DND-41 (cell line): ENCODE data around the gene NRXN3.

Experiments
- ATAC-seq: fragments of 200-7000 bp; cut with Tn5 transposase; 3 replicates; pipeline ENCODE4 v1.9.1; 2021; ENCODE audit warnings: low read depth; ENCODE audit not compliant: insufficient read depth
- DNase-seq: peaks from one replicate; pipeline ENCODE4 v3.0.0-alpha.2; 2020
- H2AFZ ChIP-seq: 2 replicates; pipeline ENCODE4 v1.6.0; 2012; ENCODE audit warnings: low read depth, low read length
- H3K27ac ChIP-seq: 2 replicates; pipeline ENCODE4 v1.5.1; 2012; ENCODE audit warnings: low read length, inconsistent platforms
- H3K27me3 ChIP-seq: fragments of 200-600 bp; sonication (generic); 2 replicates; pipeline ENCODE4 v1.6.0; 2012; ENCODE audit warnings: low read length, mild to moderate bottlenecking, inconsistent platforms; ENCODE audit not compliant: insufficient read depth, poor library complexity
- H3K36me3 ChIP-seq: 2 replicates; pipeline ENCODE4 v1.5.1; 2012; ENCODE audit warnings: low read length, inconsistent platforms; ENCODE audit not compliant: insufficient read depth
- H3K4me1 ChIP-seq: 2 replicates; pipeline ENCODE4 v1.5.1; 2012; ENCODE audit warnings: mild to moderate bottlenecking, low read length; ENCODE audit not compliant: insufficient read depth
- H3K4me2 ChIP-seq: 2 replicates; pipeline ENCODE4 v1.6.0; 2012; ENCODE audit warnings: mild to moderate bottlenecking, moderate library complexity, low read length, inconsistent platforms; ENCODE audit not compliant: insufficient read depth
- H3K4me3 ChIP-seq, 2 experiments: fragments of 200-600 bp in 1 of 2; shearing (Covaris generic) in 1 of 2; 2 replicates each; pipeline ENCODE4 v1.5.1; 2012 to 2016; ENCODE audit warnings: inconsistent platforms in 2 of 2, low read length in 2 of 2, mild to moderate bottlenecking in 2 of 2, low read depth in 1 of 2, moderate library complexity in 1 of 2
- H3K79me2 ChIP-seq: 2 replicates; pipeline ENCODE4 v1.6.0; 2012; ENCODE audit warnings: low read length, inconsistent platforms; ENCODE audit not compliant: insufficient read depth
- H3K9ac ChIP-seq: 2 replicates; pipeline ENCODE4 v1.6.0; 2012; ENCODE audit warnings: low read depth, mild to moderate bottlenecking, inconsistent platforms, low read length, moderate library complexity
- H3K9me3 ChIP-seq: 2 replicates; pipeline ENCODE4 v1.5.1; 2012; ENCODE audit warnings: low read length, moderate library complexity, mild to moderate bottlenecking, inconsistent platforms; ENCODE audit not compliant: insufficient read depth, severe bottlenecking
- H4K20me1 ChIP-seq: 2 replicates; pipeline ENCODE4 v1.6.0; 2012; ENCODE audit warnings: low read length; ENCODE audit not compliant: insufficient read depth
- CTCF ChIP-seq: IDR thresholded peaks from 2 replicates; pipeline ENCODE4 v1.5.1; 2012; ENCODE audit warnings: borderline replicate concordance, low read length, moderate library complexity, mild to moderate bottlenecking; ENCODE audit not compliant: poor library complexity, severe bottlenecking; ENCODE audit errors: extremely low read depth
- EZH2 ChIP-seq: IDR thresholded peaks from 3 replicates; pipeline ENCODE4 v1.6.1; 2012; ENCODE audit warnings: borderline replicate concordance, low read depth, mild to moderate bottlenecking, moderate library complexity, low read length, inconsistent platforms; ENCODE audit not compliant: severe bottlenecking

The NRXN3 gene

GRCh38 chr14:79706382-79706781 is 1536.2 kb downstream of the NRXN3 start:
- no peak overlapping the region for H3K9ac ChIP-seq
- H3K4me1 ChIP-seq, result no peaks in the 10 kb centered on the region
- H3K4me2 ChIP-seq, result no peak overlapping the region
- no peaks in the 10 kb centered on the region for H3K79me2 ChIP-seq
- no peaks in the 10 kb centered on the region for H3K27me3 ChIP-seq
- ATAC-seq, result no peak
- H3K36me3 ChIP-seq, result no peaks in the 10 kb centered on the region
- no peaks in the 10 kb centered on the region for H4K20me1 ChIP-seq
- H3K9me3 ChIP-seq, result no peaks in the 10 kb centered on the region
- no peak overlapping the region for H3K4me3 ChIP-seq
- no peak overlapping the region for H3K27ac ChIP-seq
- H2AFZ ChIP-seq, result no peak overlapping the region
- DNase-seq, result no peak
- TF ChIP-seq CTCF (no peak), EZH2 (no peak)

- Histone ChIP-seq H3K79me2 (no peaks in the 10 kb centered on the region), H3K27me3 (no peaks in the 10 kb centered on the region), H3K9me3 (no peaks in the 10 kb centered on the region), H3K4me1 (no peaks in the 10 kb centered on the region), H3K4me2 (no peak overlapping the region), H3K36me3 (no peaks in the 10 kb centered on the region), H4K20me1 (no peaks in the 10 kb centered on the region), H3K27ac (no peak overlapping the region), H2AFZ (no peak overlapping the region), H3K4me3 (no peak overlapping the region), H3K9ac (no peak overlapping the region)
- TF ChIP-seq EZH2, result no peak
- no peak for TF ChIP-seq CTCF
- DNase-seq, result no peak
- ATAC-seq, result no peak
These were observed 1538.5 kb downstream of the NRXN3 start for GRCh38 chr14:79708426-79709388.

GRCh38 chr14:79709573-79709972 is 1539.4 kb downstream of the NRXN3 start:
- H3K27ac ChIP-seq, result no peak overlapping the region

More at GRCh38 chr14:79709573-79709972, 1539.4 kb downstream of the NRXN3 start:
- no peak for ATAC-seq
- H3K4me3 ChIP-seq, result no peak overlapping the region
- no peaks in the 10 kb centered on the region for H3K27me3 ChIP-seq
- no peaks in the 10 kb centered on the region for H4K20me1 ChIP-seq
- H3K4me2 ChIP-seq, result no peak overlapping the region
- no peak for DNase-seq
- H3K4me1 ChIP-seq, result no peaks in the 10 kb centered on the region
- H3K36me3 ChIP-seq, result no peaks in the 10 kb centered on the region
- no peaks in the 10 kb centered on the region for H3K9me3 ChIP-seq
- no peak overlapping the region for H2AFZ ChIP-seq
- no peak for TF ChIP-seq CTCF
- H3K79me2 ChIP-seq, result no peaks in the 10 kb centered on the region
- no peak overlapping the region for H3K9ac ChIP-seq
